ENCODE measurements around the gene DNLZ.

- TF ChIP-seq CTCF (tag by site-specific recombination; IDR thresholded peaks at IDR 0.05) (no peak), ZBTB8A (tag by site-specific recombination; IDR thresholded peaks at IDR 0.05) (no peak), ZNF785 (tag by site-specific recombination; IDR thresholded peaks at IDR 0.05) (no peak), ZNF580 (tag by site-specific recombination; IDR thresholded peaks at IDR 0.05) (no peak), KLF7 (tag by site-specific recombination; IDR thresholded peaks at IDR 0.05; ENCODE audit: borderline replicate concordance) (no peak)
- TF ChIP-seq, protein P1, sequence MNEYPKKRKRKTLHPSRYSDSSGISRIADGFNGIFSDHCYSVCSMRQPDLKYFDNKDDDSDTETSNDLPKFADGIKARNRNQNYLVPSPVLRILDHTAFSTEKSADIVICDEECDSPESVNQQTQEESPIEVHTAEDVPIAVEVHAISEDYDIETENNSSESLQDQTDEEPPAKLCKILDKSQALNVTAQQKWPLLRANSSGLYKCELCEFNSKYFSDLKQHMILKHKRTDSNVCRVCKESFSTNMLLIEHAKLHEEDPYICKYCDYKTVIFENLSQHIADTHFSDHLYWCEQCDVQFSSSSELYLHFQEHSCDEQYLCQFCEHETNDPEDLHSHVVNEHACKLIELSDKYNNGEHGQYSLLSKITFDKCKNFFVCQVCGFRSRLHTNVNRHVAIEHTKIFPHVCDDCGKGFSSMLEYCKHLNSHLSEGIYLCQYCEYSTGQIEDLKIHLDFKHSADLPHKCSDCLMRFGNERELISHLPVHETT (tag by site-specific recombination; IDR thresholded peaks at IDR 0.05): no peak
- TF ChIP-seq, protein P2, sequence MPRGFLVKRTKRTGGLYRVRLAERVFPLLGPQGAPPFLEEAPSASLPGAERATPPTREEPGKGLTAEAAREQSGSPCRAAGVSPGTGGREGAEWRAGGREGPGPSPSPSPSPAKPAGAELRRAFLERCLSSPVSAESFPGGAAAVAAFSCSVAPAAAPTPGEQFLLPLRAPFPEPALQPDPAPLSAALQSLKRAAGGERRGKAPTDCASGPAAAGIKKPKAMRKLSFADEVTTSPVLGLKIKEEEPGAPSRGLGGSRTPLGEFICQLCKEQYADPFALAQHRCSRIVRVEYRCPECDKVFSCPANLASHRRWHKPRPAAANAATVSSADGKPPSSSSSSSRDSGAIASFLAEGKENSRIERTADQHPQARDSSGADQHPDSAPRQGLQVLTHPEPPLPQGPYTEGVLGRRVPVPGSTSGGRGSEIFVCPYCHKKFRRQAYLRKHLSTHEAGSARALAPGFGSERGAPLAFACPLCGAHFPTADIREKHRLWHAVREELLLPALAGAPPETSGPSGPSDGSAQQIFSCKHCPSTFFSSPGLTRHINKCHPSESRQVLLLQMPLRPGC (tag by site-specific recombination; IDR thresholded peaks at IDR 0.05): no peak
These were observed 3.3 kb upstream of the DNLZ start for GRCh38 chr9:136366826-136367225.
